ENCODE measurements around the gene PLBD1. TPM values are rescaled to one million over a fixed set of nuclear protein-coding genes. Genes with fewer than 3 reads are reported as not detected.

The PLBD1 gene
- total RNA-seq = 7.3 and 11.4 TPM in 2 replicates

GRCh38 chr12:14567351-14568162, at the start of gene PLBD1:
TSS of gene PLBD1 (minus strand) at chr12:14567883. CDS start at chr12:14567696, 187 bp downstream.

Small RNA genes lying within 50 kb of the gene (small RNA-seq; reads per million reads assigned to genes)
- gene RN7SKP134 (ENCODE audit: low replicate concordance) = not detected

Other genes with a start within 250 kb of the PLBD1 start
- 27.1 and 61.3 TPM in 2 replicates for gene ATF7IP, start 202.2 kb downstream of the PLBD1 start, total RNA-seq
- gene GUCY2C, start 128.7 kb upstream of the PLBD1 start, total RNA-seq = not detected in 2 replicates
- gene WBP11, start 235.6 kb upstream of the PLBD1 start, total RNA-seq = 12.5 and 24.2 TPM in 2 replicates
- 0.44 and 0.86 TPM in 2 replicates for gene C12orf60, start 235.8 kb upstream of the PLBD1 start, total RNA-seq
- gene SMCO3, start 246.3 kb upstream of the PLBD1 start, total RNA-seq = not detected in 2 replicates